K562 (cell line): ENCODE measurements around the gene CUX1. TPM values are rescaled to one million over a fixed set of nuclear protein-coding genes. Genes with fewer than 3 reads are reported as not detected.
A peak's percentile ranks its signal among the peaks of the same experiment; 100 is the strongest.

Experiments
- DACH1 ChIP-seq: fragments of 450-650 bp; IDR thresholded peaks from 2 replicates; pipeline ENCODE4 v1.6.1; 2018; ENCODE audit not compliant: partially characterized antibody
- GABPB2 ChIP-seq: fragments of 250-450 bp; sonication (Bioruptor Pico); conservative IDR thresholded peaks from 2 replicates; pipeline ENCODE4 v1.5.1; 2021; ENCODE audit warnings: mild to moderate bottlenecking
- RCOR1 ChIP-seq, 2 experiments: IDR thresholded peaks; 2 replicates each; pipeline ENCODE4 v1.6.1; 2012; ENCODE audit warnings: low read depth in 2 of 2, low read length in 2 of 2, borderline replicate concordance in 1 of 2, improper control_type of control experiment in 1 of 2
- SMARCA5 ChIP-seq: fragments of 450-650 bp; IDR thresholded peaks from 2 replicates; pipeline ENCODE4 v1.6.1; 2016
- TAF7 ChIP-seq: fragments of 450-650 bp; IDR thresholded peaks from 2 replicates; pipeline ENCODE4 v1.6.1; 2016; ENCODE audit warnings: missing genetic modification characterization, missing compliant biosample characterization
- ZFP1 ChIP-seq: fragments of 450-650 bp; formaldehyde crosslinking; IDR thresholded peaks from 2 replicates; pipeline ENCODE4 v1.4.0; 2020; ENCODE audit warnings: mild to moderate bottlenecking, mixed read lengths
- ZNF12 ChIP-seq: sonication (generic); formaldehyde crosslinking; IDR thresholded peaks from 2 replicates; pipeline ENCODE4 v1.4.0; 2020; ENCODE audit warnings: mild to moderate bottlenecking, missing genetic modification reagents
- ZNF134 ChIP-seq: fragments of 250-450 bp; sonication (Bioruptor Pico); conservative IDR thresholded peaks from 2 replicates; pipeline ENCODE4 v1.4.0; 2020
- ZNF436 ChIP-seq: fragments of 250-450, 450-650 bp; sonication (Bioruptor Pico); formaldehyde crosslinking; IDR thresholded peaks from 2 replicates; pipeline ENCODE4 v1.7.0; 2020; ENCODE audit warnings: mild to moderate bottlenecking
- polyA plus RNA-seq, 8 experiments: library from polyadenylated mRNA; depleted of rRNA in 4 of 8; stranded (reverse) in 5 of 8; unstranded in 3 of 8; fragments of >200 nt; fragmentation: Nextera tagmentation in 2 of 8; fragmentation: Illumina TruSeq in 1 of 8; extraction: Ambion mirVana in 2 of 8; extraction: Trizol in 1 of 8; gene quantifications; 2 replicates each; pipeline versions ENCODE4 v1.2.1 to v1.2.3, GENCODE V29; 2011 to 2014; ENCODE audit warnings: inconsistent platforms in 1 of 8, missing spikeins in 1 of 8
- total RNA-seq, 7 experiments: library from RNA; depleted of rRNA in 6 of 7; stranded (reverse); fragments of >200 nt in 6 of 7; fragmentation: Illumina TruSeq in 2 of 7; extraction: Trizol in 2 of 7; gene quantifications; 2 replicates each; pipeline versions ENCODE4 v1.2.1 to v1.2.3, GENCODE V29; 2011 to 2021; ENCODE audit warnings: low replicate concordance in 1 of 7
- TF ChIP-seq, protein P1 (sequence below): sonication (generic); formaldehyde crosslinking; IDR thresholded peaks from 2 replicates; pipeline ENCODE4 v1.8.1; 2023; ENCODE audit warnings: missing genetic modification reagents, mild to moderate bottlenecking, borderline replicate concordance
- TF ChIP-seq, protein P2 (sequence below): fragments of 200-800 bp; sonication (Bioruptor generic); IDR thresholded peaks from 2 replicates; pipeline ENCODE4 v1.6.1; 2016; ENCODE audit warnings: missing genetic modification characterization, missing compliant biosample characterization
- TF ChIP-seq, protein P3 (sequence below): fragments of 450-650 bp; IDR thresholded peaks from one replicate; pipeline ENCODE4 v1.6.1; 2018; ENCODE audit warnings: mild to moderate bottlenecking, moderate library complexity; ENCODE audit not compliant: partially characterized antibody
- TF ChIP-seq, protein P4 (sequence below), 2 experiments: IDR thresholded peaks; 2 replicates each; pipeline ENCODE4 v1.6.1; 2011; ENCODE audit warnings: borderline replicate concordance in 1 of 2, control low read depth in 1 of 2, low read depth in 1 of 2, low read length in 1 of 2, mild to moderate bottlenecking in 1 of 2, mixed read lengths in 1 of 2, moderate library complexity in 1 of 2; ENCODE audit not compliant: insufficient read depth in 1 of 2, insufficient read length in 1 of 2, poor library complexity in 1 of 2, severe bottlenecking in 1 of 2; ENCODE audit errors: extremely low read depth in 1 of 2

Gene CUX1
- total and polyA plus RNA-seq, 9 of the 15 experiments (the other 6 are each of a cell fraction or from before 2014, with no cell fraction given), result 3.6 to 55.3 (median 25.2) TPM

DNA sequence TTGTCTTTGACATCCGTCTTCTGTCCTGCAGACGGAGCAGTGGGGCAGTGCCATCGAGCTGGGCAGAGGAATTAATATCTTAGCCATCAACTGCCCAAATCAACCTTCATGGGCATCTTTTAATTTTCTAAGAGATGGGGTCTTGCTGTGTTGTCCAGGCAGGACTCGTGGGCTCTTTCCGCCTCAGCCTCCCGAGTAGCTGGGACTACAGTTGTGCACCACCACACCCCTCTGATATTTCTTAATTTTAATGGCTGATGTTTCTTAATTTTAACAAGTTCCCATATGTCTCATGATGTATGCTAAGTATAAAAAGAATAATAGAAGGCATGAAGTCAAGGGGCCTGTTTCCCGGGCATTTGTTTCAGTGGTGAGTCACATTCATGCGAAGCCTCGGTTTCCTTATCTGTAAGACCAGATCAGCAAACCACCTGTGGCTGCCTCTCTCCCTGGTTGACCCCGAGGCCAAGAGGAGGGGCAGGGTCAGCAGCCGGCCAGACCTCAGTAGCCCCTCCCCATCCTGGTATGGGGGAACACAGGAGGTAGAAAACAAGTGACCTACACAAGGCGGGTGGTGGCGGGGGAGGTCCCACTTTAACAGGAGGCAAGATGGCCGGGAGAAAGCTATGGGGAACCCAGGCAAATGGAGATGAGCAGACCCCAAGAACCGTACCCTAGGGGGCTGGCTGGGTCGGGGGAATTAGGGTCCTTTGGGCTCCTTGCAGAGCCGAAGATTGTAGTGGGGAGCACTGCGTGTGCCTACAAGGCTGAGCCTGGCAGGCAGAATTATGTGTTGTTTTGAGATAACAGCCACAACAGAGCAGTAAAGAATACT is 85.5 kb downstream of the CUX1 start (continued):
- TF ChIP-seq, protein P1, sequence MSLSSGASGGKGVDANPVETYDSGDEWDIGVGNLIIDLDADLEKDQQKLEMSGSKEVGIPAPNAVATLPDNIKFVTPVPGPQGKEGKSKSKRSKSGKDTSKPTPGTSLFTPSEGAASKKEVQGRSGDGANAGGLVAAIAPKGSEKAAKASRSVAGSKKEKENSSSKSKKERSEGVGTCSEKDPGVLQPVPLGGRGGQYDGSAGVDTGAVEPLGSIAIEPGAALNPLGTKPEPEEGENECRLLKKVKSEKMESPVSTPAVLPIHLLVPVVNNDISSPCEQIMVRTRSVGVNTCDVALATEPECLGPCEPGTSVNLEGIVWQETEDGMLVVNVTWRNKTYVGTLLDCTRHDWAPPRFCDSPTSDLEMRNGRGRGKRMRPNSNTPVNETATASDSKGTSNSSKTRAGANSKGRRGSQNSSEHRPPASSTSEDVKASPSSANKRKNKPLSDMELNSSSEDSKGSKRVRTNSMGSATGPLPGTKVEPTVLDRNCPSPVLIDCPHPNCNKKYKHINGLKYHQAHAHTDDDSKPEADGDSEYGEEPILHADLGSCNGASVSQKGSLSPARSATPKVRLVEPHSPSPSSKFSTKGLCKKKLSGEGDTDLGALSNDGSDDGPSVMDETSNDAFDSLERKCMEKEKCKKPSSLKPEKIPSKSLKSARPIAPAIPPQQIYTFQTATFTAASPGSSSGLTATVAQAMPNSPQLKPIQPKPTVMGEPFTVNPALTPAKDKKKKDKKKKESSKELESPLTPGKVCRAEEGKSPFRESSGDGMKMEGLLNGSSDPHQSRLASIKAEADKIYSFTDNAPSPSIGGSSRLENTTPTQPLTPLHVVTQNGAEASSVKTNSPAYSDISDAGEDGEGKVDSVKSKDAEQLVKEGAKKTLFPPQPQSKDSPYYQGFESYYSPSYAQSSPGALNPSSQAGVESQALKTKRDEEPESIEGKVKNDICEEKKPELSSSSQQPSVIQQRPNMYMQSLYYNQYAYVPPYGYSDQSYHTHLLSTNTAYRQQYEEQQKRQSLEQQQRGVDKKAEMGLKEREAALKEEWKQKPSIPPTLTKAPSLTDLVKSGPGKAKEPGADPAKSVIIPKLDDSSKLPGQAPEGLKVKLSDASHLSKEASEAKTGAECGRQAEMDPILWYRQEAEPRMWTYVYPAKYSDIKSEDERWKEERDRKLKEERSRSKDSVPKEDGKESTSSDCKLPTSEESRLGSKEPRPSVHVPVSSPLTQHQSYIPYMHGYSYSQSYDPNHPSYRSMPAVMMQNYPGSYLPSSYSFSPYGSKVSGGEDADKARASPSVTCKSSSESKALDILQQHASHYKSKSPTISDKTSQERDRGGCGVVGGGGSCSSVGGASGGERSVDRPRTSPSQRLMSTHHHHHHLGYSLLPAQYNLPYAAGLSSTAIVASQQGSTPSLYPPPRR (CRISPR knock-in tag), result no peak
- TF ChIP-seq, protein P2, sequence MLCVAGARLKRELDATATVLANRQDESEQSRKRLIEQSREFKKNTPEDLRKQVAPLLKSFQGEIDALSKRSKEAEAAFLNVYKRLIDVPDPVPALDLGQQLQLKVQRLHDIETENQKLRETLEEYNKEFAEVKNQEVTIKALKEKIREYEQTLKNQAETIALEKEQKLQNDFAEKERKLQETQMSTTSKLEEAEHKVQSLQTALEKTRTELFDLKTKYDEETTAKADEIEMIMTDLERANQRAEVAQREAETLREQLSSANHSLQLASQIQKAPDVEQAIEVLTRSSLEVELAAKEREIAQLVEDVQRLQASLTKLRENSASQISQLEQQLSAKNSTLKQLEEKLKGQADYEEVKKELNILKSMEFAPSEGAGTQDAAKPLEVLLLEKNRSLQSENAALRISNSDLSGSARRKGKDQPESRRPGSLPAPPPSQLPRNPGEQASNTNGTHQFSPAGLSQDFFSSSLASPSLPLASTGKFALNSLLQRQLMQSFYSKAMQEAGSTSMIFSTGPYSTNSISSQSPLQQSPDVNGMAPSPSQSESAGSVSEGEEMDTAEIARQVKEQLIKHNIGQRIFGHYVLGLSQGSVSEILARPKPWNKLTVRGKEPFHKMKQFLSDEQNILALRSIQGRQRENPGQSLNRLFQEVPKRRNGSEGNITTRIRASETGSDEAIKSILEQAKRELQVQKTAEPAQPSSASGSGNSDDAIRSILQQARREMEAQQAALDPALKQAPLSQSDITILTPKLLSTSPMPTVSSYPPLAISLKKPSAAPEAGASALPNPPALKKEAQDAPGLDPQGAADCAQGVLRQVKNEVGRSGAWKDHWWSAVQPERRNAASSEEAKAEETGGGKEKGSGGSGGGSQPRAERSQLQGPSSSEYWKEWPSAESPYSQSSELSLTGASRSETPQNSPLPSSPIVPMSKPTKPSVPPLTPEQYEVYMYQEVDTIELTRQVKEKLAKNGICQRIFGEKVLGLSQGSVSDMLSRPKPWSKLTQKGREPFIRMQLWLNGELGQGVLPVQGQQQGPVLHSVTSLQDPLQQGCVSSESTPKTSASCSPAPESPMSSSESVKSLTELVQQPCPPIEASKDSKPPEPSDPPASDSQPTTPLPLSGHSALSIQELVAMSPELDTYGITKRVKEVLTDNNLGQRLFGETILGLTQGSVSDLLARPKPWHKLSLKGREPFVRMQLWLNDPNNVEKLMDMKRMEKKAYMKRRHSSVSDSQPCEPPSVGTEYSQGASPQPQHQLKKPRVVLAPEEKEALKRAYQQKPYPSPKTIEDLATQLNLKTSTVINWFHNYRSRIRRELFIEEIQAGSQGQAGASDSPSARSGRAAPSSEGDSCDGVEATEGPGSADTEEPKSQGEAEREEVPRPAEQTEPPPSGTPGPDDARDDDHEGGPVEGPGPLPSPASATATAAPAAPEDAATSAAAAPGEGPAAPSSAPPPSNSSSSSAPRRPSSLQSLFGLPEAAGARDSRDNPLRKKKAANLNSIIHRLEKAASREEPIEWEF (CRISPR knock-in tag), result no peak
- TF ChIP-seq SMARCA5 (peak; percentile 91), ZNF436 (CRISPR knock-in tag) (no peak), ZNF12 (CRISPR knock-in tag) (no peak), TAF7 (tag) (no peak), ZFP1 (CRISPR knock-in tag) (no peak), DACH1 (peak; percentile 17), ZNF134 (CRISPR knock-in tag) (no peak), GABPB2 (CRISPR knock-in tag) (no peak), RCOR1 (IDR thresholded peaks at IDR 0.05; ENCODE audit: borderline replicate concordance in 1 of 2, low read depth in 2 of 2, low read length in 2 of 2) (peak in 1 of 2 experiments; percentile 80; a peak in 2 of 4 replicates)
- TF ChIP-seq, protein P3, sequence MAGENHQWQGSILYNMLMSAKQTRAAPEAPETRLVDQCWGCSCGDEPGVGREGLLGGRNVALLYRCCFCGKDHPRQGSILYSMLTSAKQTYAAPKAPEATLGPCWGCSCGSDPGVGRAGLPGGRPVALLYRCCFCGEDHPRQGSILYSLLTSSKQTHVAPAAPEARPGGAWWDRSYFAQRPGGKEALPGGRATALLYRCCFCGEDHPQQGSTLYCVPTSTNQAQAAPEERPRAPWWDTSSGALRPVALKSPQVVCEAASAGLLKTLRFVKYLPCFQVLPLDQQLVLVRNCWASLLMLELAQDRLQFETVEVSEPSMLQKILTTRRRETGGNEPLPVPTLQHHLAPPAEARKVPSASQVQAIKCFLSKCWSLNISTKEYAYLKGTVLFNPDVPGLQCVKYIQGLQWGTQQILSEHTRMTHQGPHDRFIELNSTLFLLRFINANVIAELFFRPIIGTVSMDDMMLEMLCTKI, result no peak
- TF ChIP-seq, protein P4, sequence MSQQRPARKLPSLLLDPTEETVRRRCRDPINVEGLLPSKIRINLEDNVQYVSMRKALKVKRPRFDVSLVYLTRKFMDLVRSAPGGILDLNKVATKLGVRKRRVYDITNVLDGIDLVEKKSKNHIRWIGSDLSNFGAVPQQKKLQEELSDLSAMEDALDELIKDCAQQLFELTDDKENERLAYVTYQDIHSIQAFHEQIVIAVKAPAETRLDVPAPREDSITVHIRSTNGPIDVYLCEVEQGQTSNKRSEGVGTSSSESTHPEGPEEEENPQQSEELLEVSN (IDR thresholded peaks at IDR 0.05; ENCODE audit: borderline replicate concordance in 1 of 2, extremely low read depth in 1 of 2, insufficient read depth in 1 of 2, insufficient read length in 1 of 2, low read depth in 1 of 2, low read length in 1 of 2, poor library complexity in 1 of 2, severe bottlenecking in 1 of 2), result peak; percentile 39 to 48
